ENCODE results near the gene LCE5A. TPM values are rescaled to one million over a fixed set of nuclear protein-coding genes. Genes with fewer than 3 reads are reported as not detected.

The LCE5A gene, protein sequence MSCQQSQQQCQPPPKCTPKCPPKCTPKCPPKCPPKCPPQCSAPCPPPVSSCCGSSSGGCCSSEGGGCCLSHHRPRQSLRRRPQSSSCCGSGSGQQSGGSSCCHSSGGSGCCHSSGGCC
- total RNA-seq, result not detected in 2 replicates

DNA sequence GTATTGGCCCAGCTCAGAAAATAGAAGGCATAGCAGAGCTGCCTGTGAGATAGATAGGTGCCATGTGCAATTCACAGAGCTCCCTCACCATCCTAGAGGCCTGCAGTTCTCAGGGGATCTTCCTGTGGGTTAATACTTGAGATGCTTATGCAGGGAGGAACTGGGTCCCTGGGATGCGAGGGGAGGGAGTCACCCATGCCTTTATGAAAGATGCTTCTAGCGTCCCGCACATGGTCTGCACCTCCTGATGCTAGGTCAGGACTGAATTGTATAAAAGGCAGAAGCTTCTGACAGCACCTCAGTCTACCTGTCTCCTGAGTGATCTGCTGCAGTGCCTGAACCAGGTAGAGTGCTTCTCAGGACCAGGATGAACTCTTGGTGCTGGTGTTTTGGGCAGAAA lies at the start of gene LCE5A:
Gene LCE5A, plus strand, starts transcription at position 301 of the 400 bp plus-strand sequence. CDS start 732 bp downstream, outside the sequence.

Other genes with a start within 250 kb of the LCE5A start
- gene FLG, start 185.6 kb upstream of the LCE5A start, total RNA-seq, result not detected in 2 replicates
- not detected in 2 replicates for gene FLG2, start 150.8 kb upstream of the LCE5A start, total RNA-seq
- gene CRNN, start 96.5 kb upstream of the LCE5A start, total RNA-seq, result not detected in 2 replicates
- not detected in 2 replicates for gene CRCT1, start 3.7 kb downstream of the LCE5A start, total RNA-seq
- gene LCE3E, start 56.0 kb downstream of the LCE5A start, total RNA-seq, result not detected in 2 replicates
- not detected in 2 replicates for gene LCE3D, start 69.7 kb downstream of the LCE5A start, total RNA-seq
- gene LCE3C, start 89.4 kb downstream of the LCE5A start, total RNA-seq, result not detected in 2 replicates
- not detected in 2 replicates for gene LCE3B, start 103.0 kb downstream of the LCE5A start, total RNA-seq
- not detected in 2 replicates for gene LCE3A, start 112.3 kb downstream of the LCE5A start, total RNA-seq
- gene LCE2D, start 152.6 kb downstream of the LCE5A start, total RNA-seq, result not detected in 2 replicates
- gene LCE2C, start 164.5 kb downstream of the LCE5A start, total RNA-seq, result not detected in 2 replicates
- not detected in 2 replicates for gene LCE2B, start 175.3 kb downstream of the LCE5A start, total RNA-seq
- not detected in 2 replicates for gene LCE2A, start 187.5 kb downstream of the LCE5A start, total RNA-seq
- gene LCE4A, start 197.4 kb downstream of the LCE5A start, total RNA-seq, result not detected in 2 replicates
- gene KPRP, start 247.2 kb downstream of the LCE5A start, total RNA-seq, result not detected in 2 replicates

All from cardiac atrium fibroblast (primary cell).